GM21526 (cell line): ENCODE results near the gene ZNF507.
"Not testable (repeated sequence)": the region's sequence is repeated elsewhere in the genome, so short reads cannot be mapped to it uniquely, and the experiment has no call there.

Experiments used
- ATAC-seq: cut with Tn5 transposase; IDR thresholded peaks from one replicate; pipeline ENCODE4 v1.9.1; 2021; ENCODE audit warnings: moderate library complexity; ENCODE audit not compliant: unreplicated experiment, low FRiP score

ZNF507 gene

GRCh38 chr19:32406161-32407003 lies 61.0 kb downstream of the ZNF507 start:
- ATAC-seq, result no peak

DNA sequence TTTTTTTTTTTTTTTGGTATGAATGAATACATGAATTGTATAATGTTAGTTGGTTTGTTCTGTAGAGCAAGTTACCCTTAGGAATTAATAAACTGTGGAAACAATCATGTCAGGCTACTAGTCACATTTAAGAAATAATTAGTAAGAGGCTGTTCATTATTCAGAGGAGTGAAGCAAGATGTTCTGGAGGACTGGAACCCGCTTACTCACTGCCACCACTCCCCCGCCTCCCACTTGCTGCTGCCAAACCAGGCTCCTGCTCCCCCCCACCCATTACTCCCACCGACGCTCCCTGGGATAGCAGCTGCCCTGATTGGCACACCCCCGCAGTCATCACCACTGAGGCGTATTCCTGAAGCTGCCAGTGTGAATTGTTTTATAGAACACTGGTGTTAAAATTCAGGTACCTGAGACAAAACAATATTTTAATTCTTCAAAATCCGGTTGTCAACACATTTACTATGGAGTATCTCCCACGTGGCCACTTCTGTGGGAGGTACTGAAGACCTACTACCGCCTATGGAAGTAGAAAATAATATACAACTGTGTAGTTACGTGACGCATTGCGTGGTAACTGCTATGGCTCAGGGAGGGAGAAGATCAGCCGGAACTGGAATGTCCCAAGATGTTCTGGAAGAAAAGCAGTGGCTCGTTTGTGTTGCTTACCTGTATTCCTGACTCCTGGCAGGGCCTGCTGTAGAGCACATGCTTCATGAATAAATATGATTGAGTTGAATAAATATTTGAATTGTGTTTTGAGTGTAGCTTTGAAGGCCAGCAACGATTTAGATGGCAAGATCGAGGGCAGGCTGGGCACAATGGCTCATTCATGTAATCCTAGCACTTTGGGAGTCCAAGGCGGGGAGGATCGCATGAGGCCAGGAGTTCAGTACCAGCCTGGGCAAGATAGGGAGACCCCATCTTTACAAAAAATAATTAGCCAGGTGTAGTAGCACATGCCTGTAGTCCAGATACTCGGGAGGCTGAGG lies 61.9 kb downstream of the ZNF507 start:
- ATAC-seq, result no peak

DNA sequence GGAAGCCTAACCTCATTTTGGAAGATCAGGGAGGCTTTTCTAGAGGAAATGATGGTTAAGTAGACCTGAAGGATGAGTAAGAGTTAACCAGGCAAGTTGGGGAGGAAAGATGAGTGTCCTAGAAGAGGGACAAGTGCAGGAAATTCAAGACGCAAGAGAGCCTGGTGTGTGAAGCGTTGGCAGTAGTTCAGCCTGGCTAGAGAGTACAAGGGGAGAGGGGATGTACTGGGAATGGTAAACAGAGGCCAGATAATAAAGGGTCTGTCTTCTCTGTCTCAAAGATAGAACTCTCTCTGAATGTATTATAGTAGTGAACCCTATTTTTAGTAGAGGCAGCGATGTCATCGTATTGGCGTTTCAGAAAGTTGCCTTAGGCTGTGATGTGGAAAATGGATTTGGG lies 69.8 kb downstream of the ZNF507 start:
- no peak for ATAC-seq

DNA sequence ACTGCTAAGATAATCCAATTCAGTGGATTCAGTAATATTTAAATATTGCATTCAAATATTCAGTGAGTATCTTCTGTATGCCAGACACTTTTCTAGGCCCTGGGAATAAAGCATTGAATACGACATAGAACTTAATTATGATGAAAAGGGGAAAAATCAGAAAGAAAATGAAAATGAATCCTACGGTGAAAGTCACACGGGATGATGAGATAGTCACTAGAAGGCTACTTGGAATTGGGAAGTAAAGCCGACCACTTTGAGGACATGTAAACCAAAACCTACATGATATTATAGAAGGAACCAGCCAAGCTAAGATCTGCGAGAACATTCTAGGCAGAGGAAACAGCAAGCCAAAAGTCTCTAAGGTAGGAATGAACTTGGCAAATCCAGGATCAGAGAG lies 70.3 kb downstream of the ZNF507 start:
- no peak for ATAC-seq

- ATAC-seq, result no peak
These were observed 71.5 kb downstream of the ZNF507 start for GRCh38 chr19:32416749-32417456.

GRCh38 chr19:32418155-32418554 lies 72.7 kb downstream of the ZNF507 start:
- no peak for ATAC-seq

- ATAC-seq, result no peak
These were observed 76.4 kb downstream of the ZNF507 start for GRCh38 chr19:32421589-32422361.

GRCh38 chr19:32422435-32422834 lies 77.0 kb downstream of the ZNF507 start:
- ATAC-seq, result no peak

GRCh38 chr19:32423944-32424343 lies 78.5 kb downstream of the ZNF507 start:
- ATAC-seq, result not testable (repeated sequence)

- no peak for ATAC-seq
These were observed 82.1 kb downstream of the ZNF507 start for GRCh38 chr19:32427536-32427935.

DNA sequence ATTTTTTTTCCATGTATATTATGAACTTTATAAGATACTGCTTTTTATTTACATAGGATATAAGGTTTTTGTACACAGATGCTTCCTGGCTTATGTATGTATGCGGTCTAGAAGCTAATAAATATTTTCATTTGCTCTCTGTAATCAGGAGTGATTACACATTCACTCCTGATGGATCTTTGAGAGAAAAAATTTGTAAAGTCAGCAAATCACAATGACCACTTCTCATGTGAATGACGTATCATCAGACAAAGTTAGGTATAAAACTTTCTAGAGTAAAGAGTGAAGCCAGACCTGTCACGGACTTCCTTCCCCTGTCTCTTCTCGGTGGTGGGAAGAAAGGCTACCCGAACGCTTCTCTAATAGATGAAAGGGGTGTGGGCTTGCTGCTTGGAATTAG lies 91.3 kb downstream of the ZNF507 start:
- ATAC-seq, result no peak

DNA sequence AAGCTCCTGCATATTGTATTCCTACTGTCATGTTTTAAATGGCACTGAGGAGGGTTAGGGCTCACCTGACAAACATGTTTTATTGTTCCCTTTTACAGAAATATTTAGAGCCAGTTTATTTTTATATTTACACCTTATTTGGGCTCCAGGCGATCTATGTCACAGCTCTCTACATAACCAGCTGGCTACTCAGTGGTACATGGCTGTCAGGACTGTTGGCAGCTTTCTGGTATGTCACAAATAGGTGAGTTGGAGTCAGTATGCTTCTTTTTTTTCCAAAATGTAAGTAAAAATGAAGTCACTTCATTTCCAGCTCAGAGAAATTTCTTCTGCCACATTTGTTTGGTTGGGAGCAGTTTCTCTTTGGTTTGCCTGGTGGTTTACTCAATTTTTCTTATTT lies 91.7 kb downstream of the ZNF507 start:
- no peak for ATAC-seq
